Mesenchymal stem cell (in vitro differentiated cells and primary cell): ENCODE results near the gene HOXA6.

Experiments
- DNase-seq: peaks from one replicate; pipeline ENCODE4 v3.0.0-alpha.2; 2013
- H2AFZ ChIP-seq: one replicate; pipeline ENCODE4 v1.6.1; 2013; ENCODE audit warnings: low read depth, mild to moderate bottlenecking, control low read depth, inconsistent platforms, low read length, moderate library complexity
- H2AK5ac ChIP-seq: 2 replicates; pipeline ENCODE4 v1.6.1; 2013; ENCODE audit warnings: low read length, moderate library complexity, mild to moderate bottlenecking, inconsistent platforms; ENCODE audit not compliant: severe bottlenecking
- H2BK120ac ChIP-seq: one replicate; pipeline ENCODE4 v1.6.1; 2013; ENCODE audit warnings: low read depth, mild to moderate bottlenecking, inconsistent platforms, low read length, moderate library complexity
- H2BK12ac ChIP-seq, 2 experiments: one replicate each; pipeline ENCODE4 v1.6.1; 2013; ENCODE audit warnings: inconsistent platforms in 2 of 2, low read length in 2 of 2, mild to moderate bottlenecking in 2 of 2, moderate library complexity in 2 of 2, control low read depth in 1 of 2
- H2BK15ac ChIP-seq: one replicate; pipeline ENCODE4 v1.6.1; 2013; ENCODE audit warnings: mild to moderate bottlenecking, low read depth, inconsistent platforms; ENCODE audit not compliant: poor library complexity, severe bottlenecking
- H2BK5ac ChIP-seq: 2 replicates; pipeline ENCODE4 v1.6.1; 2013; ENCODE audit warnings: low read depth, mild to moderate bottlenecking, low read length, control low read depth, inconsistent platforms; ENCODE audit not compliant: poor library complexity, severe bottlenecking
- H3K14ac ChIP-seq, 2 experiments: one replicate each; pipeline ENCODE4 v1.6.1; 2013; ENCODE audit warnings: inconsistent platforms in 2 of 2, low read length in 2 of 2, control low read depth in 1 of 2, mild to moderate bottlenecking in 1 of 2, moderate library complexity in 1 of 2
- H3K18ac ChIP-seq, 2 experiments: one replicate each; pipeline ENCODE4 v1.6.1; 2013; ENCODE audit warnings: inconsistent platforms in 2 of 2, low read length in 2 of 2, control low read depth in 1 of 2, low read depth in 1 of 2, mild to moderate bottlenecking in 1 of 2
- H3K23ac ChIP-seq, 2 experiments: one replicate each; pipeline ENCODE4 v1.6.1; 2013; ENCODE audit warnings: inconsistent platforms in 2 of 2, low read length in 2 of 2, mild to moderate bottlenecking in 2 of 2, moderate library complexity in 2 of 2, control low read depth in 1 of 2
- H3K27ac ChIP-seq: 2 replicates; pipeline ENCODE4 v1.5.1; 2013; ENCODE audit warnings: mild to moderate bottlenecking, moderate library complexity, low read length, control low read depth, inconsistent platforms; ENCODE audit not compliant: poor library complexity, severe bottlenecking
- H3K27me3 ChIP-seq, 2 experiments: 2 replicates each; pipeline versions ENCODE4 v1.6.1 to v1.7.0; 2013; ENCODE audit warnings: low read length in 2 of 2, mild to moderate bottlenecking in 2 of 2, moderate library complexity in 2 of 2, control low read depth in 1 of 2, inconsistent platforms in 1 of 2; ENCODE audit not compliant: control insufficient read depth in 1 of 2, insufficient read depth in 1 of 2
- H3K36me3 ChIP-seq, 2 experiments: 2 replicates each; pipeline versions ENCODE4 v1.6.1 to v1.7.0; 2013; ENCODE audit warnings: low read length in 2 of 2, control low read depth in 1 of 2, inconsistent platforms in 1 of 2, low read depth in 1 of 2, mild to moderate bottlenecking in 1 of 2; ENCODE audit not compliant: insufficient read depth in 2 of 2, control insufficient read depth in 1 of 2
- H3K4ac ChIP-seq, 2 experiments: one replicate each; pipeline ENCODE4 v1.6.1; 2013; ENCODE audit warnings: inconsistent platforms in 2 of 2, low read length in 2 of 2, mild to moderate bottlenecking in 2 of 2, moderate library complexity in 2 of 2, control low read depth in 1 of 2, low read depth in 1 of 2
- H3K4me1 ChIP-seq: 2 replicates; pipeline ENCODE4 v1.6.1; 2013; ENCODE audit warnings: low read depth, low read length, control low read depth; ENCODE audit not compliant: control insufficient read depth, insufficient read depth
- H3K4me2 ChIP-seq: 2 replicates; pipeline ENCODE4 v1.6.1; 2013; ENCODE audit warnings: low read length, mild to moderate bottlenecking, inconsistent platforms; ENCODE audit not compliant: poor library complexity, severe bottlenecking
- H3K4me3 ChIP-seq, 2 experiments: 2 replicates each; pipeline versions ENCODE4 v1.5.1 to v1.7.0; 2013; ENCODE audit warnings: low read length in 2 of 2, mild to moderate bottlenecking in 2 of 2, control low read depth in 1 of 2, low read depth in 1 of 2; ENCODE audit not compliant: insufficient read depth in 1 of 2
- H3K79me1 ChIP-seq: replicated peaks from 2 replicates; pipeline ENCODE4 v1.6.1; 2013; ENCODE audit warnings: mild to moderate bottlenecking, control low read depth, low read length, inconsistent platforms; ENCODE audit not compliant: poor library complexity, severe bottlenecking
- H3K9ac ChIP-seq: 2 replicates; pipeline ENCODE4 v1.7.0; 2013; ENCODE audit warnings: mild to moderate bottlenecking, low read length, moderate library complexity
- H3K9me3 ChIP-seq: 2 replicates; pipeline ENCODE4 v1.7.0; 2013; ENCODE audit warnings: mild to moderate bottlenecking, low read length; ENCODE audit not compliant: control insufficient read depth
- H4K8ac ChIP-seq: one replicate; pipeline ENCODE4 v1.6.1; 2013; ENCODE audit warnings: inconsistent platforms, mild to moderate bottlenecking, low read length, moderate library complexity
- H4K91ac ChIP-seq: one replicate; pipeline ENCODE4 v1.6.1; 2013; ENCODE audit warnings: mild to moderate bottlenecking, low read length, inconsistent platforms
- WGBS: methylation state at CpG from one replicate; pipeline ENCODE4 v1.1.7; 2013; ENCODE audit warnings: mixed read lengths; 5-methylcytosine and 5-hydroxymethylcytosine counted together

Gene HOXA6

DNA sequence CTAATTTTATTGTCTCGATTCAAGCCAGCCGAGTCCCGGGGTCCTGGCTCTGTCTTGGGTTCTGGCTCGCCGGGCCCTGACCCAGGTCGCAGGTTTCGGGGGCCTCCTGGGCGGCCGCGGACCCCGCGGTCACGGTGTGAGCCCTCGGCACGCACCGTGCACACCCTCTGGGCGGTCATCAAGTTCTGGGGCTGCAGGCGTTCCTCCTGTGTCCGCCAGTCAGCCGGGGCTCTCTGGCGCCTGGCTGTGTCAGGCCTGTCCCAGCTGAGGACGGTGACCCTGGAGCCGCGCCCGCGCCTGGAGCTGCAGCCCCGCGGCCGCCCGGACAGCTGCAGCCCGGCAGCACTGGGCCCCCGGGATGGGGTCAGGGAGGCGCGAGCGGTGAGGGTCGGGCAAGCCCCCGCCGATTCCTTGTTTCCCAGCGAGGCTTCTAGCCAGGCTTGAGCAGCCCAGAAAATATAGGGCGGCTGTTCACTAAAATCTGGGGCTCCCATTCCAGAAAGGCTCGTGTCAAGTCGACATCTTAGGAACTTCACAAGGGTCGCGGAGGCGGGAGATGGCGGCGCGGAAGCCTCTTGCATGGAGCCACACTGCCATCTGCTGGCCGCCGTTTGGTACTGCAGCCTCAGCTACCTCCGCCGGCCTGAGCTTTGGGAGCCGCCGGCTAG is 13.1 kb upstream of the HOXA6 start:
- Histone ChIP-seq H2AFZ (peak overlapping the region; percentile 84), H3K27ac (peak overlapping the region; percentile 25), H4K91ac (peak overlapping the region; percentile 30), H3K36me3 (peaks cover 15 to 39% of the 10 kb centered on the region in 2 experiments), H3K27me3 (peaks cover 0 to 32% of the 10 kb centered on the region in 2 experiments), H4K8ac (peak overlapping the region; percentile 76), H2BK120ac (peak overlapping the region; percentile 30), H3K23ac (peak overlapping the region in 1 of 2 experiments; percentile 66), H3K14ac (peak overlapping the region in 1 of 2 experiments; percentile 88), H3K4me3 (peak overlapping the region; percentile 60 to 82), H3K4me1 (peaks cover 30% of the 10 kb centered on the region), H2BK15ac (peak overlapping the region; percentile 44), H3K18ac (peak overlapping the region; percentile 33 to 82), H2AK5ac (no peak overlapping the region), H3K79me1 (peaks cover 3% of the 10 kb centered on the region), H2BK5ac (no peak overlapping the region), H3K9ac (peak overlapping the region; percentile 84), H3K4ac (peak overlapping the region; percentile 63 to 73), H3K9me3 (no peaks in the 10 kb centered on the region), H2BK12ac (peak overlapping the region in 1 of 2 experiments; percentile 48), H3K4me2 (peak overlapping the region; percentile 94)
- peak; percentile 78 for DNase-seq
- WGBS: 5% methylated on average over 49 of the region's 54 CpGs

DNA sequence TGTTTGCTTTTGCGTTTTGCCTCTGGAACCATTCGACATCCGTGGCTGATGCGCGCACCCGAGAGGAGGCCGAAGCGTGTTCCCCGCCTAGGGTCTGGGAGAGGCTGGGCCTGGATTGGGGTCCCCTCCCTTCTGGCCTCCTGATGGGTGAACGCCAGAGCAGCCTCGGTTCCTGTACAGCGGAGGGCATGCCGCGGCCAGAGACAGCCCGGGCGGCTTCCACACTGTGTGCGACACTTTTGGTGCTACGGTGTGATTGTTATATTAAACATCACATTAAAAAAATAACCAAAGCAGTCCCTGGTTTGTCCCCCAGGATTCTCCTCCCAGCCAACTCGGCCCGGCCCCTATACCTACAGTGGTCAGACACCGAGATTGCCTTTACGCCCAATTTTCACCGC is 12.6 kb upstream of the HOXA6 start:
- Histone ChIP-seq H3K9me3 (no peaks in the 10 kb centered on the region), H3K4ac (peak overlapping the region in 1 of 2 experiments; percentile 63), H3K4me1 (peaks cover 27% of the 10 kb centered on the region), H4K91ac (no peak overlapping the region), H2BK15ac (no peak overlapping the region), H2BK12ac (no peak overlapping the region), H3K23ac (no peak overlapping the region), H3K4me3 (peak overlapping the region in 1 of 2 experiments; percentile 82), H3K14ac (no peak overlapping the region), H3K27me3 (peaks cover 0 to 37% of the 10 kb centered on the region in 2 experiments), H3K9ac (peak overlapping the region; percentile 84), H3K27ac (no peak overlapping the region), H3K36me3 (peaks cover 15 to 34% of the 10 kb centered on the region in 2 experiments), H2BK5ac (no peak overlapping the region), H3K4me2 (peak overlapping the region; percentile 94), H3K18ac (no peak overlapping the region), H2AFZ (peak overlapping the region; percentile 84), H2AK5ac (no peak overlapping the region), H3K79me1 (peaks cover 3% of the 10 kb centered on the region), H2BK120ac (no peak overlapping the region), H4K8ac (no peak overlapping the region)
- 71% methylated on average over 21 of the region's 23 CpGs for WGBS
- no peak for DNase-seq

DNA sequence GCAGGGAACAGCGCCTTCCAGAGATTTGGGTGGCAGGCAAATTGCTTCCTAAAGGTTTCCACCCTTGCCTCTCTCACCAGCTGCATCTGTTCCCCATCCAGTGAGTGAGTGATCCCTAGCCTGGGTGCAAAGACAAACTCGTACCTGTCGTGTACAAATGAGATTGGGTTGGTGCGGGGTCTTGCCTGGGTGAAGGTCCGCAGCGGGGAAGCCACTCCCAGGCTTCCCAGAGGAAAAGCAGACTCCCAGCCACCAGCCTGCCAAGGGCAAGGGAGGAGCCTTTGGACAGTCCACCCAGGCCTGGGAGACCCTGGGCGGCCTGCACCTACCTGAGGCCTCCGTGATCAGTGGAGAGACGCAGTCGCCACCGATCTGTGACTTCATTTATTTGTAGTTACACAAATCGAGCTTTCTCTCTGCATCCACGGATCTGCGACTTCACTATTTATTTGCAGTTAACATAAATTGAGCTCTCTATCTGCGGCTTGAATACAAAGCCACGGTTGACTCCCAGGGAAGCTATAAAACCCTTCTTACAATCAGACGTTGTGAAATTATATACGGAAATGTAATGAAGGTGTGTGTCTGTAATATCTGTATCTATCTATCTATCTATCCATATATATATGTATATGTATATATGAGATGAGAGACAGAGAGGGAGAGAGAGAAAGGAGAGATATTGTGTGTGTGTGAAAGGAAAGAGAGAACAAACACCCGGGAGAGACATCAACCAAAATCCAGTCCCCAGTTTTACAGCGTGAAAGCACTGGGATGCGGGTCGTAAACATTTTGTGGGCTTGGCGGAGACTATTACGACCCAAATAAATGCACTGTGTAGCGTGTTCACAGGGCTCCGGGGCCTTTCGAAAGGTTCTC is 11.9 kb upstream of the HOXA6 start:
- no peak overlapping the region for H2AFZ ChIP-seq
- no peak overlapping the region for H2BK15ac ChIP-seq
- no peak overlapping the region for H2BK12ac ChIP-seq
- no peak overlapping the region for H4K91ac ChIP-seq
- no peak overlapping the region for H2AK5ac ChIP-seq
- peak overlapping the region in 1 of 2 experiments; percentile 82 for H3K4me3 ChIP-seq
- no peak overlapping the region for H3K18ac ChIP-seq
- no peak overlapping the region for H3K27ac ChIP-seq
- peak overlapping the region; percentile 84 for H3K9ac ChIP-seq
- no peak overlapping the region for H3K4ac ChIP-seq
- H3K79me1 ChIP-seq: peaks cover 5% of the 10 kb centered on the region
- H3K14ac ChIP-seq: no peak overlapping the region
- peaks cover 24% of the 10 kb centered on the region for H3K4me1 ChIP-seq
- H3K36me3 ChIP-seq: peaks cover 15 to 32% of the 10 kb centered on the region in 2 experiments
- H3K27me3 ChIP-seq: peaks cover 0 to 43% of the 10 kb centered on the region in 2 experiments
- H3K4me2 ChIP-seq: no peak overlapping the region
- no peaks in the 10 kb centered on the region for H3K9me3 ChIP-seq
- H4K8ac ChIP-seq: no peak overlapping the region
- H3K23ac ChIP-seq: no peak overlapping the region
- H2BK5ac ChIP-seq: no peak overlapping the region
- no peak overlapping the region for H2BK120ac ChIP-seq
- WGBS: 76% methylated on average over 25 of the region's 27 CpGs
- no peak for DNase-seq
